Uterus (tissue), 2 donors: ENCODE measurements around the gene NR3C2.

Source experiments
- POLR2A ChIP-seq, 2 donors: fragments of 450-650 bp; IDR thresholded peaks; one replicate each; pipeline ENCODE4 v1.6.1; 2016; ENCODE audit warnings: antibody characterized with exemption in 2 of 2, mild to moderate bottlenecking in 1 of 2, moderate library complexity in 1 of 2
- TF ChIP-seq, protein P1 (sequence below), 4 experiments: fragments of 200-600 bp in 2 of 4; fragments of 450-650 bp in 2 of 4; sonication (generic) in 2 of 4; IDR thresholded peaks; one replicate each; pipeline ENCODE4 v1.5.1; 2016 to 2019; ENCODE audit warnings: antibody characterized with exemption in 4 of 4, mild to moderate bottlenecking in 2 of 4, moderate library complexity in 1 of 4

GRCh38 chr4:148057984-148058859, 384.0 kb downstream of the NR3C2 start:
- TF ChIP-seq, protein P1, sequence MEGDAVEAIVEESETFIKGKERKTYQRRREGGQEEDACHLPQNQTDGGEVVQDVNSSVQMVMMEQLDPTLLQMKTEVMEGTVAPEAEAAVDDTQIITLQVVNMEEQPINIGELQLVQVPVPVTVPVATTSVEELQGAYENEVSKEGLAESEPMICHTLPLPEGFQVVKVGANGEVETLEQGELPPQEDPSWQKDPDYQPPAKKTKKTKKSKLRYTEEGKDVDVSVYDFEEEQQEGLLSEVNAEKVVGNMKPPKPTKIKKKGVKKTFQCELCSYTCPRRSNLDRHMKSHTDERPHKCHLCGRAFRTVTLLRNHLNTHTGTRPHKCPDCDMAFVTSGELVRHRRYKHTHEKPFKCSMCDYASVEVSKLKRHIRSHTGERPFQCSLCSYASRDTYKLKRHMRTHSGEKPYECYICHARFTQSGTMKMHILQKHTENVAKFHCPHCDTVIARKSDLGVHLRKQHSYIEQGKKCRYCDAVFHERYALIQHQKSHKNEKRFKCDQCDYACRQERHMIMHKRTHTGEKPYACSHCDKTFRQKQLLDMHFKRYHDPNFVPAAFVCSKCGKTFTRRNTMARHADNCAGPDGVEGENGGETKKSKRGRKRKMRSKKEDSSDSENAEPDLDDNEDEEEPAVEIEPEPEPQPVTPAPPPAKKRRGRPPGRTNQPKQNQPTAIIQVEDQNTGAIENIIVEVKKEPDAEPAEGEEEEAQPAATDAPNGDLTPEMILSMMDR (IDR thresholded peaks at IDR 0.05), result no peak
- no peak for TF ChIP-seq POLR2A (IDR thresholded peaks at IDR 0.05)
